Transverse colon (tissue), 4 donors: ENCODE results near the gene HPN. TPM values are rescaled to one million over a fixed set of nuclear protein-coding genes. Genes with fewer than 3 reads are reported as not detected.

Experiments
- DNase-seq: peaks from one replicate; pipeline ENCODE4 v3.0.0-alpha.2; 2019
- H3K27ac ChIP-seq, 4 donors: fragments of 200-600 bp; sonication (generic); 2 replicates each; pipeline ENCODE4 v1.5.1; 2016 to 2018; ENCODE audit warnings: inconsistent platforms in 4 of 4
- H3K27me3 ChIP-seq: fragments of 200-600 bp; sonication (generic); 2 replicates; pipeline ENCODE4 v1.5.1; 2017; ENCODE audit warnings: inconsistent platforms
- H3K36me3 ChIP-seq, 4 donors: fragments of 200-600 bp; sonication (generic); 2 replicates each; pipeline ENCODE4 v1.5.1; 2017 to 2019; ENCODE audit warnings: inconsistent platforms in 4 of 4
- H3K4me1 ChIP-seq, 4 donors: fragments of 200-600 bp; sonication (generic); 2 replicates each; pipeline ENCODE4 v1.5.1; 2017 to 2020; ENCODE audit warnings: inconsistent platforms in 4 of 4
- H3K4me3 ChIP-seq, 4 donors: fragments of 200-600 bp; sonication (generic); 1 replicate in 1 of 4; 2 replicates in 3 of 4; pipeline versions ENCODE4 v1.5.1 to v1.6.1; 2017 to 2019; ENCODE audit warnings: inconsistent platforms in 4 of 4
- H3K9me3 ChIP-seq, 2 donors: fragments of 200-600 bp; sonication (generic); 2 replicates each; pipeline ENCODE4 v1.5.1; 2017 to 2019; ENCODE audit warnings: inconsistent platforms in 2 of 2
- CTCF ChIP-seq, 5 experiments: fragments of 200-600 bp in 3 of 5; fragments of 450-650 bp in 2 of 5; sonication (generic) in 3 of 5; IDR thresholded peaks; 1 replicate in 2 of 5; 2 replicates in 3 of 5; pipeline ENCODE4 v1.5.1; 2016 to 2017; ENCODE audit warnings: antibody characterized with exemption in 5 of 5, inconsistent platforms in 3 of 5, mild to moderate bottlenecking in 2 of 5, moderate library complexity in 1 of 5
- EP300 ChIP-seq: sonication (generic); formaldehyde crosslinking; IDR thresholded peaks from one replicate; pipeline ENCODE4 v1.6.1; 2017; ENCODE audit warnings: antibody characterized with exemption, low read depth
- POLR2A ChIP-seq: fragments of 450-650 bp; IDR thresholded peaks from one replicate; pipeline ENCODE4 v1.6.1; 2016; ENCODE audit warnings: antibody characterized with exemption, mild to moderate bottlenecking, moderate library complexity
- POLR2AphosphoS5 ChIP-seq, 3 donors: sonication (generic); formaldehyde crosslinking; IDR thresholded peaks; one replicate each; pipeline ENCODE4 v1.6.1; 2016; ENCODE audit warnings: antibody characterized with exemption in 3 of 3
- WGBS, 2 donors: methylation state at CpG; one replicate each; pipeline ENCODE4 v1.1.5; 2018; ENCODE audit warnings: low coverage in 1 of 2; 5-methylcytosine and 5-hydroxymethylcytosine counted together
- in situ Hi-C, 4 donors: fragments of 200-750 bp; cut with MboI; loops; one replicate each; pipeline versions ENCODE4 v1.15.0 to v1.15.1; 2017; ENCODE audit warnings: low sequenced_read_pairs in 3 of 4, low pct_ligation_motif_present in 1 of 4, low pct_unique_long_range_greater_than_20kb in 1 of 4
- intact Hi-C: fragments of 100-400 bp; cut with DNase I; formaldehyde crosslinking; loops from one replicate; pipeline ENCODE4 v1.15.1; 2023; ENCODE audit warnings: low total_unique reads
- total RNA-seq, 4 donors: library from RNA; depleted of rRNA; stranded (reverse); fragments of >200 nt; gene quantifications; one replicate each; pipeline ENCODE4 v1.1.0, GENCODE V29; 2016

The HPN gene
- total RNA-seq, 4 donors from 2014 or later: 0.32 to 0.68 TPM; not detected in 2

GRCh38 chr19:35056513-35057063 lies 15.1 kb downstream of the HPN start:
- in situ Hi-C loops (no loop called here), intact Hi-C loops (no loop called here)
- TF ChIP-seq CTCF (IDR thresholded peaks at IDR 0.05): no peak
- TF ChIP-seq EP300: no peak
- no peak for TF ChIP-seq POLR2A
- no peak for TF ChIP-seq POLR2AphosphoS5 (IDR thresholded peaks at IDR 0.05)
- peaks cover 10% of the 10 kb centered on the region for H3K27me3 ChIP-seq
- H3K9me3 ChIP-seq: no peaks in the 10 kb centered on the region
- WGBS, 2 donors: 71 to 91% methylated on average over 3 to 6 of the region's 6 CpGs
- DNase-seq: no peak
- no peaks in the 10 kb centered on the region for H3K4me1 ChIP-seq
- H3K4me3 ChIP-seq: no peak overlapping the region
- H3K36me3 ChIP-seq: no peaks in the 10 kb centered on the region
- H3K27ac ChIP-seq: no peak overlapping the region

GRCh38 chr19:35058370-35058769 lies 16.8 kb downstream of the HPN start:
- Histone ChIP-seq H3K9me3 (no peaks in the 10 kb centered on the region), H3K4me3 (no peak overlapping the region), H3K4me1 (no peaks in the 10 kb centered on the region), H3K36me3 (no peaks in the 10 kb centered on the region), H3K27ac (no peak overlapping the region), H3K27me3 (peaks cover 10% of the 10 kb centered on the region)
- intact Hi-C loops: no loop called here
- DNase-seq: no peak
- TF ChIP-seq POLR2A (no peak), POLR2AphosphoS5 (IDR thresholded peaks at IDR 0.05) (no peak)
- in situ Hi-C loops: no loop called here
- 52 to 70% methylated on average over 2 of the region's 2 CpGs for WGBS, 2 donors

- Histone ChIP-seq H3K36me3 (no peaks in the 10 kb centered on the region), H3K27ac (no peak overlapping the region), H3K9me3 (no peaks in the 10 kb centered on the region), H3K4me3 (no peak overlapping the region), H3K4me1 (no peaks in the 10 kb centered on the region), H3K27me3 (peaks cover 10% of the 10 kb centered on the region)
- DNase-seq: no peak
- in situ Hi-C loops: no loop called here
- intact Hi-C loops: no loop called here
- 68 to 79% methylated on average over 7 to 13 of the region's 26 CpGs for WGBS, 2 donors
- TF ChIP-seq POLR2A: no peak
- TF ChIP-seq CTCF (IDR thresholded peaks at IDR 0.05): no peak
- no peak for TF ChIP-seq POLR2AphosphoS5 (IDR thresholded peaks at IDR 0.05)
- no peak for TF ChIP-seq EP300
Observed at GRCh38 chr19:35059006-35059798, 17.7 kb downstream of the HPN start.

- TF ChIP-seq POLR2A (no peak), EP300 (no peak), POLR2AphosphoS5 (IDR thresholded peaks at IDR 0.05) (no peak), CTCF (IDR thresholded peaks at IDR 0.05) (no peak)
- no peaks in the 10 kb centered on the region for H3K9me3 ChIP-seq
- H3K4me1 ChIP-seq: no peaks in the 10 kb centered on the region
- intact Hi-C loops (no loop called here), in situ Hi-C loops (no loop called here)
- peaks cover 10% of the 10 kb centered on the region for H3K27me3 ChIP-seq
- no peaks in the 10 kb centered on the region for H3K36me3 ChIP-seq
- H3K4me3 ChIP-seq: no peak overlapping the region
- 77% methylated on average over 15 of the region's 15 CpGs; no CpG with 5 or more reads in 1 of the 2 donors for WGBS, 2 donors
- DNase-seq: no peak
- no peak overlapping the region for H3K27ac ChIP-seq
Observed at GRCh38 chr19:35059799-35060091, 18.2 kb downstream of the HPN start.
